ENCODE data around the gene GDI2. TPM values are rescaled to one million over a fixed set of nuclear protein-coding genes. Genes with fewer than 3 reads are reported as not detected.

The GDI2 gene
- total and polyA plus RNA-seq, 11 donors, result 20.0 to 167 (median 117) TPM

DNA sequence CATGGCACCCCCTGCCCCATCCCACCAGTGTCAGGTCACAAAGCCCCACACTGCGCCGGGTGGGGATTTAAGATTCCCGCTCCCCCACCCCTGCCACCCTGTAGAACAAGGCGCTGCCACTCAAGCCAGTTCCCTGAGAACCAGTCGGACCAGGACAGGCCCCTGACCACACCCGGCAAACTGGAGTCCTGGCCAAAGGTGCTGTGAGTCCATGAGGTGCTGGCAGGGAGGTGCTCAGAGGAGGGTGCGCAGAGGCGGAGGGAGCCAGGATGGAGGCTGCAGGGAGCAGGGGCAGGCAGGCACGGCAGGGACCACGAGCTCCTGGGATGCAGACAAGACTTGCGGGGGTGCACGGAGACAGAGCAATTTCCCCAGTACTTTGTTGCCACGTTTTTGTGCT is 19.7 kb upstream of the GDI2 start:
- TF ChIP-seq, protein P1, sequence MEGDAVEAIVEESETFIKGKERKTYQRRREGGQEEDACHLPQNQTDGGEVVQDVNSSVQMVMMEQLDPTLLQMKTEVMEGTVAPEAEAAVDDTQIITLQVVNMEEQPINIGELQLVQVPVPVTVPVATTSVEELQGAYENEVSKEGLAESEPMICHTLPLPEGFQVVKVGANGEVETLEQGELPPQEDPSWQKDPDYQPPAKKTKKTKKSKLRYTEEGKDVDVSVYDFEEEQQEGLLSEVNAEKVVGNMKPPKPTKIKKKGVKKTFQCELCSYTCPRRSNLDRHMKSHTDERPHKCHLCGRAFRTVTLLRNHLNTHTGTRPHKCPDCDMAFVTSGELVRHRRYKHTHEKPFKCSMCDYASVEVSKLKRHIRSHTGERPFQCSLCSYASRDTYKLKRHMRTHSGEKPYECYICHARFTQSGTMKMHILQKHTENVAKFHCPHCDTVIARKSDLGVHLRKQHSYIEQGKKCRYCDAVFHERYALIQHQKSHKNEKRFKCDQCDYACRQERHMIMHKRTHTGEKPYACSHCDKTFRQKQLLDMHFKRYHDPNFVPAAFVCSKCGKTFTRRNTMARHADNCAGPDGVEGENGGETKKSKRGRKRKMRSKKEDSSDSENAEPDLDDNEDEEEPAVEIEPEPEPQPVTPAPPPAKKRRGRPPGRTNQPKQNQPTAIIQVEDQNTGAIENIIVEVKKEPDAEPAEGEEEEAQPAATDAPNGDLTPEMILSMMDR (IDR thresholded peaks at IDR 0.05), result no peak
- TF ChIP-seq POLR2A (IDR thresholded peaks at IDR 0.05), result no peak
- H3K9me3 ChIP-seq, result no peaks in the 10 kb centered on the region
- H3K4me3 ChIP-seq, result no peak overlapping the region
- intact Hi-C loops (cut with DNase I), result no loop called here
- H3K27ac ChIP-seq, result no peak overlapping the region
- no peaks in the 10 kb centered on the region for H3K27me3 ChIP-seq
- H3K36me3 ChIP-seq, result no peaks in the 10 kb centered on the region
- H3K4me1 ChIP-seq, result peaks cover 0 to 7% (median 0%) of the 10 kb centered on the region in 12 donors
- DNase-seq (no peak), ATAC-seq (no peak)
- 83 to 93% (median 87%) methylated on average over 13 of the region's 13 CpGs for WGBS, 4 donors

DNA sequence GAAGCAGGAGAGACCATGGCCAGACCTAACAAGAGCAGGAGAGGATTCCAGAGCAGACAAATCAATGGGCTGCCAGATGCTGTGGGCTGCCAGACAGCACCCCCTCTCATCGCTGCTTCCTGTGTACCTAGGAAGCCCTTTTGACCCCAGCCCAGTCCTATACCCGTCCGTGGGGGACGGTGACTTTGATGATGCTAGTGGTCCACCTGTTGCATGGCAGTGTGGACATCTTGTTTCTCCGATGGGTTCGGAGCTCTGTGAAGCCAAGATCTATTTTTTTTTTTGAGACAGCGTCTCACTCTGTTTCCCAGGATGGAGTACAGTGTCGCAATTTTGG is 18.2 kb upstream of the GDI2 start:
- ATAC-seq, result no peak
- H3K27me3 ChIP-seq, result no peaks in the 10 kb centered on the region
- no peaks in the 10 kb centered on the region for H3K9me3 ChIP-seq
- WGBS, 4 donors, result 89 to 98% (median 92%) methylated on average over 5 to 8 of the region's 8 CpGs
- H3K27ac ChIP-seq, result no peak overlapping the region
- intact Hi-C loops (cut with DNase I), result no loop called here
- no peak for TF ChIP-seq POLR2A (IDR thresholded peaks at IDR 0.05)
- TF ChIP-seq, protein P1 (IDR thresholded peaks at IDR 0.05), result no peak
- DNase-seq, result no peak
- H3K36me3 ChIP-seq, result no peaks in the 10 kb centered on the region
- H3K4me3 ChIP-seq, result no peak overlapping the region
- H3K4me1 ChIP-seq, result peaks cover 0 to 7% (median 0%) of the 10 kb centered on the region in 12 donors

DNA sequence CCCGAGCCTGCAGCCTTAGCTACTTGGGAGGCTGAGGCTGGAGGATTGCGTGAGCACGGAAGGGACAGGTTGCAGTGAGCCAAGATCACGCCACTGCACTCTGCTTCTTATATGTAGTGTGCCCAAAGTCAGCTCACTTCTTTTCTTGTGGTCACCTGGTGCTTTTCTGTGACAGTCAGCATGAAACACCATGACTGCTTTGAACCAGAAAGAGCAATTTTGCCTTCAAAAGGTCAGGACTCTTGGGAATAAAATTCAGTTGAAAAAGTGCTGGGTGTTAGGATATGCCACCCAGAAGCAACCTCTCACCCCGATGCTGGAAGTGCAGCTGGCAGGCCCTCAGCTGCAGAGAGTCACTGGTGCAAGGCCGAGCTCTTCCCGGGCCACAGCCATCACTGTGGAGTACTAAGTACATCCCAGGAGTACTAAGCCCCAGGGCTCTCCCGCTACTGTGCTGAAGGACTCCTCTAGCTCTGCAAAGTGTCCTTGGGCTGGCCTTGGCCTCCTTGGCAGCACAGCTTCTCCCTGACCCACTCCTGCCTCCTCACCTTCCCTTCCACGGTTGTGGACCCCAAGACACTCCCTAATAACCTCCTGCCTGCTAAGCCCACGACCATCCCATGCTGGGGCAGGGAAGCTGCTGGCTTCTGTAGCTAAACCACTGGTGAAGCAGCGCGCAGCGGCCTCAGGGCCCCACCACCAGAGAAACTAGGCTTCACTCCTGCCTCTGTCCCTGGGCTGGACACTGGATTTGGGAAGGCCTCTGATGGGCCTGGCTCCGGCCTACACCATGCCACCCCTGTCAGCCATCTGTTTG is 17.6 kb upstream of the GDI2 start:
- no peaks in the 10 kb centered on the region for H3K27me3 ChIP-seq
- DNase-seq, result no peak
- H3K27ac ChIP-seq, result no peak overlapping the region
- 93 to 98% (median 94%) methylated on average over 13 to 14 of the region's 14 CpGs for WGBS, 4 donors
- no peaks in the 10 kb centered on the region for H3K36me3 ChIP-seq
- intact Hi-C loops (cut with DNase I), result no loop called here
- H3K9me3 ChIP-seq, result no peaks in the 10 kb centered on the region
- TF ChIP-seq, protein P1 (IDR thresholded peaks at IDR 0.05), result no peak
- no peak for TF ChIP-seq POLR2A (IDR thresholded peaks at IDR 0.05)
- peaks cover 0 to 7% (median 0%) of the 10 kb centered on the region in 12 donors for H3K4me1 ChIP-seq
- no peak for ATAC-seq
- H3K4me3 ChIP-seq, result no peak overlapping the region

DNA sequence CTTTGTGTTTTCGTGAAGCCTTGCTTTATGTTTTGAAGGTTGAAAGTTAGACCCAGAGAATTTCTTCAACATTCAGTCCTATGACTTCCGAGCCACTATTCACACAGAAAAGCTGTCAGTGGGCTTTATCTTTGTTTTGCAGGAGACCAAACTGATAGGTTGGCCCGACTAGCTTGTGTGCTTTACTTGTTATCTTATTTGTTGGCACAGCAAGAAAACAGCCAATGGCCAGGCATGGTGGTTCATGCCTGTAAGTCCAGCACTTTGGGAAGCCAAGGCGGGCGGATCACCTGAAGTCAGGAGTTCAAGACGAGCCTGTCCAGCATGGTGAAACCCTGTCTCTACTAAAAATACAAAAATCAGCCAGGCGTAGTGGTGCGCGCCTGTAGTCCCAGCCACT is 16.0 kb upstream of the GDI2 start:
- ATAC-seq, result no peak
- WGBS, 4 donors, result 74 to 82% (median 79%) methylated on average over 9 of the region's 9 CpGs

More for the DNA sequence above, 16.0 kb upstream of the GDI2 start:
- TF ChIP-seq POLR2A (IDR thresholded peaks at IDR 0.05), result no peak
- TF ChIP-seq, protein P1 (IDR thresholded peaks at IDR 0.05), result no peak
- H3K27ac ChIP-seq, result no peak overlapping the region
- no peak for DNase-seq
- no peaks in the 10 kb centered on the region for H3K36me3 ChIP-seq
- peaks cover 0 to 7% (median 0%) of the 10 kb centered on the region in 12 donors for H3K4me1 ChIP-seq
- H3K4me3 ChIP-seq, result no peak overlapping the region
- H3K9me3 ChIP-seq, result no peaks in the 10 kb centered on the region
- H3K27me3 ChIP-seq, result no peaks in the 10 kb centered on the region
- intact Hi-C loops (cut with DNase I), result no loop called here
